Mammary microvascular endothelial cell (primary cell): ENCODE data around the gene DNAJC17. TPM values are rescaled to one million over a fixed set of nuclear protein-coding genes. Genes with fewer than 3 reads are reported as not detected.

Source experiments
- total RNA-seq: library from RNA; depleted of rRNA; stranded (reverse); fragments of >200 nt; gene quantifications from 2 replicates; pipeline ENCODE4 v1.2.3, GENCODE V29; 2015

DNAJC17 gene
- 31.3 and 40.2 TPM in 2 replicates for total RNA-seq

DNA sequence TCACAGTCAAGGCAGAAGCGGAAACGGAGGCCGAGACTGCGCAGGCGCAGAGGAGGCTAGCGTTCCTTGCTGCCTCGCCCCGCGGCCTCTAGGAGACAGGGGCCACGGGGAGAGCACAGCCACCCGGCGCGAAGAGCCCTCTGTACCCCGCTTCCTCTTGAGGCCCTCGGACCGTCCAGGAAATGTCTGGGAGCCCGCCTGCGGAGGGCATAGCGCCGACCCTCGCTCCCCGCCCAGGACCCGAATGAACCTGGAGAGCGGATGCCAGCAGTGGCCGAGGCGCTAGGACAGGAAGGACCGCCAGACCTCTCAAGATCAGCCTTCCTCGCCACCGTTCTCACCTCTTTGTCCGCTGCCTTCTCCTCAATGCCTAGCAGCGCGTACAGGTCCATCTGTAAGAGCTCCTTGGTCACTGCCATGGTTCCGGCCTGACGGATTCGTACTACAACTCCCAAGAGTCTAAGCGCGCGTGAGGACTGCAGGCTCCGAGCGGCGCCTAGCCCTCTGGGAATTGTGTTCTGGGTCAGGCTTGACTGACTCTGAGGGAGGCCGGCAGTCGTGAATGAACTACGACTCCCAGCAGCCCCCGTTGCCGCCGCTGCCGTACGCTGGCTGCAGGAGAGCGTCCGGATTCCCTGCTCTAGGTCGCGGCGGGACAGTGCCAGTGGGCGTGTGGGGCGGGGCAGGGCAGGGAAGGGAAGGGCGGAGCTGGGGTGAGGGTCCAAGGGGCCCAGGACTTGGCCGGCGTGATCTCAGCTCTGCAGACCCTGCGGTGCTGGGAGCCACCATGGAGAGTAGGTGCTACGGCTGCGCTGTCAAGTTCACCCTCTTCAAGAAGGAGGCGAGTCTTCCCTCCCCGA lies at the start of gene DNAJC17, which contains the start of gene ZFYVE19:
TSS of gene DNAJC17 (minus strand) at position 446 of the 860 bp plus-strand sequence. CDS start at position 419, 27 bp downstream.
TSS of gene ZFYVE19 (plus strand) at position 62 of the 860 bp plus-strand sequence. CDS start at position 563, 501 bp downstream.

DNA sequence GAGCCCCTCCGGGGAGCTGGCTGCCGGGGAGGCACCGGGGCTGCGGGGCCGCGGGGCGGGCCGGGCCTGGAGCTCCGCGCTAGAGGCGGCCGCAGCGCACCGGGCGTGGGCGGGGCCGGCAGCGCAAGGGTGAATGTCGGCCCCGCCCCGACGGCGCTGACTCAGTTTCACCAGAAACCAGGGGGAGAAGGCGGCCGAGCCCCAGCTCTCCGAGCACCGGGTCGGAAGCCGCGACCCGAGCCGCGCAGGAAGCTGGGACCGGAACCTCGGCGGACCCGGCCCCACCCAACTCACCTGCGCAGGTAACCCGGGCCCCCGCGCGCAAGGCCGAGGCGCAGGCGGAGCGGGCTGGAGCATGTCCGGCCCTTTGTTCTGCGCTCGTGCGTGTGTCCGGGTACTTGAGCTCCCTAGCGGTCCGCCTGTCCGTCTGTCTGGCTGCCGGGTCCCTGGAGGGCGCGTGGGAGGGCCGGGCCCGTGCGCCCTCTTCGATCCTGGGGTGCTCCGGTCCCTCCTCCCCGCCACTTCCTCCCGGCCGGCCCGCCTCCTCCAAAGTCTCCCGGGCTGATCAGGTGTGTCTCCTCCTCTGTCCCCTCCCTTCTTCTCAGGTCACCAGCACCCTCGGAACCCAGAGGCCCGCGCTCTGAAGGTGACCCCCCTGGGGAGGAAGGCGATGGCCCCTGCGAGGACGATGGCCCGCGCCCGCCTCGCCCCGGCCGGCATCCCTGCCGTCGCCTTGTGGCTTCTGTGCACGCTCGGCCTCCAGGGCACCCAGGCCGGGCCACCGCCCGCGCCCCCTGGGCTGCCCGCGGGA lies 36.8 kb upstream of the DNAJC17 start, which contains the start of gene SPINT1:
TSS of gene SPINT1 (plus strand) at position 164 of the 811 bp plus-strand sequence. CDS start at position 671, 507 bp downstream.

DNA sequence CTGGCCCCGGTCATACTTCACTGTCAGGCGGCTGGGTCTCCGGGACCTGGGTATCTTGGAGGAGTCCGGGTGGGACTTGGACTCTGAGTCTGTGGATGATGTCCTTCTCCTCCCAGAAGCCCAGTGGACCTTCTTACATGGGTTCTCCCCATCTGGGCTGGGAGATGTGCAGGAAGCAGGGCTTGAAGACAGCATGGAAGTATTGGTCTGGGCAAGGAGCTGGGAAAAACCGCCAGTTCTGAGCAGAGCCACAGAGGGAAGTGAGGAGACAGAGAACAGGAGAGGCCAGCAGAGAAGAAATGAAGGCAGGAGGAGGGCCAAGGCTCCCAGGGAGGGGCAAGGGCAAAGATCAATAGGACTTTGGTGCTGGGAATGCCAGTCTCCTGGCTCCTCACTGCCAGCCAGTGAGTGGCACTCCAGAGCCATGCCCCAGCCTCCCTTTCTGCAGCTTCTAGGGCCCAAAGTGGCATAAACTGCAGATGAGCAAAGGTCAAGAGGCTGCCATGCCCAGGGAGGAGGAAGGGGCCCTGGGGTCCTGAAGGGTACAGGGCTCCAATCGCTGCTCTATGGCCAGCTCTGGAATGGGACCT lies 21.3 kb upstream of the DNAJC17 start, which contains the start of gene PPP1R14D:
TSS of gene PPP1R14D (minus strand) at position 262 of the 590 bp plus-strand sequence. CDS start at position 195, 67 bp downstream.

DNA sequence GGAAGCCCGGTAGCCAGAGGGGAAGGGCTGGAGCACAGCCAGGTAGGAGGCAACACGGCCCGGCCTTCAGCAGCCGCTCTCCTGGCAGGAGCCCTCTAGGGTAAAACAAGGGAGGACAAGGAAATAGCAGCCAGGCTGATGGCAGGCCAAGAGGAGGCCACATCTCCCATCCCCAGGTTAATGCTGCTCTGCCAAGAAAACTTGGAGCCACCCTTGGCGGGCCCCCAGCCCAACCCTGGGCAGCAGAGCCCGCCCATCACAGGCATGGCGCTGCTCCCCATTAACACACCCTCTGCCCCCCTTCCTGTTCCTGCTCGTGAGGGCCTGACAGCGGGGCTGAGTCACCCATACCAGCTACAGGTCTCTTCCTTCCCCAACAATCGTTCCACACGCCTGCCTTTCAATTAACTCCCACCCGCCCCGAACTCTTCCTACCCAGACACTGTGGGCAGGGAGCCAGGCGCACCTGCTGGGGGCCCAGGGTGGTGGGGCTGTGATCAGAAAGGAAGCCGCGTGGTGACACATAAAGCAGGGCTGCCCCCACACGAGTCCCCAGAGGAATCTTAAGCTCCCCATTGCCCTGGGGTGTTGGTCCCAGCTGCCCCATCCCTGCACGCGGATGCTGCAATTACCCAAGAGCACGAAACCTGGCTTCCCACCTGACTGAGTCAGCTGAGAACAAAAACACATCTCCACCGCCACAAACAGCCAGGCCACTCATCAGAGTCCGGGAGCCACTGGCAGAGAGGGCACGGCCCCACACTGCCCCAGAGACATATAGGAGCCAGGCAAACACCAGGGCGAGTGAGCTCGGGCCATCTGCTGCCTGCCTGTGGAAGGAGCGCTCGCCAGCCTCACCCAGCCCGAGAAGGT lies 37.8 kb downstream of the DNAJC17 start, which contains the start of gene C15orf62:
TSS of gene C15orf62 (plus strand) at position 707 of the 873 bp plus-strand sequence. CDS start 516 bp downstream, outside the sequence.

DNA sequence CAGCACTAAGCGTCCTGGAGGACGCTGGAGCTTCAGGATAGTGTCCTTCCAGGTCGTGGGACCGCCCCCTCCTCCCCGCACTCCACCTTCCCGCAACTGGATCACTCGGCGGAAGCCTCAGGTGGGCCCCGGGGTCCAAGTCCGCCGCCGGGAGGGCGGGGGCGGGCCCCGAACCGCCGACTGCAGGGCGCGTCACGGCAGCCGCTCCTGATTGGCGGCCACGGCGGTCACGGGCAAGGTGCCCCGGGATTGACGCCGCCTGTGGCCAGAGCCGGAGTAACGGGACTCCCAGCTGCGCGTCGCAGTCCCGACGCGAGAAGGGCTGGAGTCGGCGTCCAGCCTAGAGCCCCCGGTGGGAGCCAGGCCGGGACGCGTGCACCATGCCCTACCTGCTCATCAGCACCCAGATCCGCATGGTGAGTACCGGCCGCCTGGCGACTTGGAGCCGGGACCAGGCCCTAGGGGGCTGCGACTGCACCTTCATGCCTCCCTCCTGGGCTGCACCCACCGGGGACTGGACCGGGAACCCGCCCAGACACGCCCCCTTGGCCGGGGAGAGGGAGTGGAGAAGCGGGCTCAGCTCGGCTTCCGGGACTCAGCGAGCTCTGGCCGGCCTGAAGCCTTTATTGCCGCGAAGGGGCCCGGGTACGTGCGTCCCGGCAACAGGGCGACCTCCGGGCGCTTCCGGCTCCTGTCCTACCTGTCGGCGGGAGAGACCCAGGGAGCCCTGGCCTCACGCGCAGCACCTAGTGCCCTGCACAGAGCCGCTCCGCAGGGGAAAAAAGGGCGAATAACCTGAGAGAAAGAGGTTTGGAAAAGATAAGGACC lies 43.3 kb downstream of the DNAJC17 start, which contains the start of gene GCHFR:
TSS of gene GCHFR (plus strand) at position 268 of the 828 bp plus-strand sequence. CDS start at position 381, 113 bp downstream.

GRCh38 chr15:40754883-40755811 lies 52.1 kb downstream of the DNAJC17 start, which contains the start of gene RMDN3:
Gene RMDN3 (minus strand): TSS chr15:40755254. CDS start chr15:40754783, 471 bp downstream.

Other genes with a start within 250 kb of the DNAJC17 start
- 15.0 and 31.1 TPM in 2 replicates for gene CCDC32, start 242.4 kb downstream of the DNAJC17 start, total RNA-seq
- gene RPUSD2, start 238.2 kb downstream of the DNAJC17 start, total RNA-seq: 12.0 and 24.2 TPM in 2 replicates
- gene KNL1, start 213.2 kb downstream of the DNAJC17 start, total RNA-seq: 30.9 and 40.6 TPM in 2 replicates
- 12.3 and 16.2 TPM in 2 replicates for gene RAD51, start 112.3 kb downstream of the DNAJC17 start, total RNA-seq
- gene RMDN3, start 52.2 kb downstream of the DNAJC17 start, total RNA-seq: 20.9 and 23.1 TPM in 2 replicates
- 4.3 and 6.6 TPM in 2 replicates for gene GCHFR, start 43.4 kb downstream of the DNAJC17 start, total RNA-seq
- 0.13 and 0.15 TPM in 2 replicates for gene C15orf62, start 37.5 kb downstream of the DNAJC17 start, total RNA-seq
- 17.2 and 26.3 TPM in 2 replicates for gene ZFYVE19, start 384 bp downstream of the DNAJC17 start, total RNA-seq
- gene PPP1R14D, start 21.2 kb upstream of the DNAJC17 start, total RNA-seq: not detected in 2 replicates
- gene SPINT1, start 36.6 kb upstream of the DNAJC17 start, total RNA-seq: 1.3 and 2.2 TPM in 2 replicates
- gene RHOV, start 66.8 kb upstream of the DNAJC17 start, total RNA-seq: 0.05 TPM in 1 of 2 replicates, not detected in the other
- 48.2 and 52.1 TPM in 2 replicates for gene VPS18, start 87.0 kb upstream of the DNAJC17 start, total RNA-seq
- gene DLL4, start 121.9 kb upstream of the DNAJC17 start, total RNA-seq: 24.1 and 24.6 TPM in 2 replicates
- 5.5 and 8.7 TPM in 2 replicates for gene CHAC1, start 146.0 kb upstream of the DNAJC17 start, total RNA-seq